Adrenal gland (tissue), 12 donors: ENCODE measurements around the gene AQP2. TPM values are rescaled to one million over a fixed set of nuclear protein-coding genes. Genes with fewer than 3 reads are reported as not detected.

Experiments
- DNase-seq, 7 donors: peaks; one replicate each; pipeline ENCODE4 v3.0.0-alpha.2; 2019 to 2020
- H3K27ac ChIP-seq, 5 donors: fragments of 200-600 bp; sonication (generic) in 4 of 5; 1 replicate in 3 of 5; 2 replicates in 2 of 5; pipeline versions ENCODE4 v1.5.1 to v1.8.0; 2016 to 2020; ENCODE audit warnings: mild to moderate bottlenecking in 1 of 5
- H3K27me3 ChIP-seq: fragments of 200-600 bp; 2 replicates; pipeline ENCODE4 v1.8.0; 2021
- H3K36me3 ChIP-seq, 2 donors: fragments of 200-600 bp; replicated peaks in 1 of 2; 1 replicate in 1 of 2; 2 replicates in 1 of 2; pipeline versions ENCODE4 v1.5.1 to v1.8.0; 2018 to 2022
- H3K4me1 ChIP-seq, 2 donors: fragments of 200-600 bp; replicated peaks in 1 of 2; 1 replicate in 1 of 2; 2 replicates in 1 of 2; pipeline versions ENCODE4 v1.5.1 to v1.8.0; 2018 to 2021
- H3K4me3 ChIP-seq, 4 donors: fragments of 200-600 bp; sonication (generic) in 3 of 4; one replicate each; pipeline ENCODE4 v1.5.1; 2016 to 2018
- H3K9me3 ChIP-seq, 3 donors: fragments of 200-600 bp; sonication (generic) in 1 of 3; replicated peaks in 1 of 3; 1 replicate in 2 of 3; 2 replicates in 1 of 3; pipeline versions ENCODE4 v1.5.1 to v1.8.0; 2016 to 2021
- POLR2A ChIP-seq, 2 donors: fragments of 450-650 bp; IDR thresholded peaks; one replicate each; pipeline ENCODE4 v1.6.1; 2017; ENCODE audit warnings: antibody characterized with exemption in 2 of 2, mild to moderate bottlenecking in 2 of 2, moderate library complexity in 1 of 2
- WGBS, 4 donors: extraction: QIAGEN DNeasy Blood & Tissue Kit in 2 of 4; methylation state at CpG; one replicate each; pipeline versions ENCODE4 v1.1.5 to v1.1.7; 2013 to 2017; 5-methylcytosine and 5-hydroxymethylcytosine counted together
- intact Hi-C, 2 donors: fragments of 100-400 bp; cut with DNase I; formaldehyde crosslinking; loops; one replicate each; pipeline versions ENCODE4 v1.14.1 to v1.15.0; 2022 to 2023
- polyA plus RNA-seq, 3 donors: library from polyadenylated mRNA; stranded (reverse); fragments of 200-250 nt in 2 of 3; fragments of 350-450 nt in 1 of 3; fragmentation: Illumina TruSeq in 1 of 3; extraction: RNeasy Lipid Tissue Mini Kit (QIAGEN cat#74804) in 1 of 3; gene quantifications; one replicate each; pipeline ENCODE4 v1.2.3, GENCODE V29; 2013 to 2014
- total RNA-seq, 9 donors: library from RNA; depleted of rRNA in 4 of 9; stranded (reverse); fragments of >200 nt in 4 of 9; fragments of 120-200 nt in 1 of 9; fragmentation: NEBNext Ultra II Directional in 1 of 9; extraction: Animal tissue kit (Norgen Biotek cat#: 25700) in 1 of 9; gene quantifications; one replicate each; pipeline versions ENCODE4 v1.1.0 to v1.2.4, GENCODE V29; 2013 to 2023
- TF ChIP-seq, protein P1 (sequence below), 6 experiments: fragments of 450-650 bp in 4 of 6; fragments of 200-600 bp in 2 of 6; sonication (generic) in 1 of 6; IDR thresholded peaks; 1 replicate in 5 of 6; 2 replicates in 1 of 6; pipeline versions ENCODE4 v1.5.1 to v1.8.0; 2016 to 2021; ENCODE audit warnings: antibody characterized with exemption in 6 of 6, mild to moderate bottlenecking in 2 of 6, moderate library complexity in 1 of 6
- donor health status: healthy with polysubstance abuse.
- donor health status: Bipolar disorder and iron deficiency.
- donor health status: DM: yes; HTN: yes; CAD: no.
- donor health status: DM: no; HTN: no; CAD: no.
- donor health status: DM: no; HTN: no; CAD: no.
- donor health status: DM: yes; HTN: yes; CAD: no.

The AQP2 gene
- total and polyA plus RNA-seq, 12 donors = 0.10 to 81.0 (median 2.4) TPM; not detected in 1

DNA sequence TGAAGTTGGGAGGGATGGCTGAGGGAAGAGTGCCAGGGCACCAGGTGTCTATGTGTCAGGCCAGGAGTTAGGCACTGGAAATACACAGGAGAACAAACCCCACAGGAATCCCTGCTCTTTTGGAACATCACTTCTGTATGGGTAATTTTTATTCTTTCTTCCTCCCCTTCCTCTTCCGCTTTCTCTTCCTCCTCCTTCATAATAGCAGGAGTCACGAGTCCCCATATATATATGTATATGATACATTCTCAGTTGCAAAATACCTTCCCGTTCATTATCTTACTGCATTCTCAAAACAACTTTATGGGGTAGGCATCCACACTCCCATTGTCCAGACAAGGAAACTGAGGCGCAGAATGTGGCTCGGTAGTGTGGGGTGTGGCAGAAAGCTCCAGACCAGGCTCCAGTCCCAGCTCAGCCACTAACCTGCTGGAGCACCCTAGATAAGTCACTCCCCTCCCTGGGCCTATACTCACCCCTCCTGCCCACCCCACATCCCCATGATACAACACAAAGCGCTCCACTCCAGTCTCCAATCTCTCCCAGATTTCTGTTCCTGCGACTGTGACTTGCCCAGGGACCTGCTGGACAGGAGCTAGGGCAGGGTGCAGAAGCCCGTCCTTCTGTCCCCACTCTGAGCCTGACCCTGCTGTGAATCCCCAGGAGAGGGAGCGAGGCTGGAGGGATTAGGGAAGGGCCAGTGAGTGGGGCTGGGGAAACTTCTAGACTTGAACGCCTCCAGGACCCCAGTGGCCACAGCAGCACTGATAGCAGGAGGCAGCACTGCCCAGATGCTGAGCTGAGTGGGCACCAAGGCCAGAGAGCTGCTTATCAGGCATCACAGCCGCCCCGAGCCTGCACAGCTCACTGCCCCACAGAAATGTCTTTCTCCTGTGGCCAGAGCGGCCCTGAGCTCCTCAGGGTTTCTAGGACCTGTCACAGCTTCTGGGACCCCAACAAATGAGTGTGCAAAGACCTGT lies 1.4 kb upstream of the AQP2 start:
- H3K4me3 ChIP-seq = no peak overlapping the region
- H3K36me3 ChIP-seq = no peaks in the 10 kb centered on the region
- no peaks in the 10 kb centered on the region for H3K9me3 ChIP-seq
- no peak overlapping the region for H3K27ac ChIP-seq
- DNase-seq = no peak
- peaks cover 0 to 35% of the 10 kb centered on the region in 2 donors for H3K4me1 ChIP-seq
- WGBS, 4 donors = 77 to 91% (median 78%) methylated on average over 9 to 13 of the region's 13 CpGs
- H3K27me3 ChIP-seq = no peaks in the 10 kb centered on the region
- no peak for TF ChIP-seq POLR2A (IDR thresholded peaks at IDR 0.05)
- TF ChIP-seq, protein P1, sequence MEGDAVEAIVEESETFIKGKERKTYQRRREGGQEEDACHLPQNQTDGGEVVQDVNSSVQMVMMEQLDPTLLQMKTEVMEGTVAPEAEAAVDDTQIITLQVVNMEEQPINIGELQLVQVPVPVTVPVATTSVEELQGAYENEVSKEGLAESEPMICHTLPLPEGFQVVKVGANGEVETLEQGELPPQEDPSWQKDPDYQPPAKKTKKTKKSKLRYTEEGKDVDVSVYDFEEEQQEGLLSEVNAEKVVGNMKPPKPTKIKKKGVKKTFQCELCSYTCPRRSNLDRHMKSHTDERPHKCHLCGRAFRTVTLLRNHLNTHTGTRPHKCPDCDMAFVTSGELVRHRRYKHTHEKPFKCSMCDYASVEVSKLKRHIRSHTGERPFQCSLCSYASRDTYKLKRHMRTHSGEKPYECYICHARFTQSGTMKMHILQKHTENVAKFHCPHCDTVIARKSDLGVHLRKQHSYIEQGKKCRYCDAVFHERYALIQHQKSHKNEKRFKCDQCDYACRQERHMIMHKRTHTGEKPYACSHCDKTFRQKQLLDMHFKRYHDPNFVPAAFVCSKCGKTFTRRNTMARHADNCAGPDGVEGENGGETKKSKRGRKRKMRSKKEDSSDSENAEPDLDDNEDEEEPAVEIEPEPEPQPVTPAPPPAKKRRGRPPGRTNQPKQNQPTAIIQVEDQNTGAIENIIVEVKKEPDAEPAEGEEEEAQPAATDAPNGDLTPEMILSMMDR (IDR thresholded peaks at IDR 0.05) = no peak
- intact Hi-C loops = no loop called here

DNA sequence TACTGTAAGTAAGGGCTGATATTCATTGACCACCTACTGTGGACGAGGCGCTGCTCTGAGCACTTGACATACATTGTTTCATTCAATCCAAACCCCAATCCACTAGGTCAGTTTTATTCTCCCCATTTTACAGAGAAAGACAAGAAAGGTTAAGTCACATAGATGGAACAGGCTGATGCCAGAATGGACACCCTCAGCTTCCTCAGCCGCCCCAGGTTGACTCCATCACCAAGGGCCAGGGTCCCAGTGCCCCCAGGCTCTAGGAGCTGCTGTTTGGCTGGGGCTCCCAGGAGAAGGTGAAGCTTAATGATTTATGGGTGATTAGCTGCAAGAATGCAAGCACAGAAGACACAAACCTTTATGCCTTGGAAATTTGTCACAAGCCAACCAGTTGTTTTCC lies 671 bp upstream of the AQP2 start:
- intact Hi-C loops = no loop called here
- Histone ChIP-seq H3K27me3 (peaks cover 2% of the 10 kb centered on the region), H3K4me3 (no peak overlapping the region), H3K27ac (peak overlapping the region in 1 of 5 donors; percentile 34), H3K4me1 (peaks cover 0 to 30% of the 10 kb centered on the region in 2 donors), H3K36me3 (no peaks in the 10 kb centered on the region), H3K9me3 (no peaks in the 10 kb centered on the region)
- no peak for DNase-seq
- 88 to 98% (median 92%) methylated on average over 3 of the region's 3 CpGs for WGBS, 4 donors
- TF ChIP-seq, protein P1 (IDR thresholded peaks at IDR 0.05) = no peak
- TF ChIP-seq POLR2A (IDR thresholded peaks at IDR 0.05) = no peak

DNA sequence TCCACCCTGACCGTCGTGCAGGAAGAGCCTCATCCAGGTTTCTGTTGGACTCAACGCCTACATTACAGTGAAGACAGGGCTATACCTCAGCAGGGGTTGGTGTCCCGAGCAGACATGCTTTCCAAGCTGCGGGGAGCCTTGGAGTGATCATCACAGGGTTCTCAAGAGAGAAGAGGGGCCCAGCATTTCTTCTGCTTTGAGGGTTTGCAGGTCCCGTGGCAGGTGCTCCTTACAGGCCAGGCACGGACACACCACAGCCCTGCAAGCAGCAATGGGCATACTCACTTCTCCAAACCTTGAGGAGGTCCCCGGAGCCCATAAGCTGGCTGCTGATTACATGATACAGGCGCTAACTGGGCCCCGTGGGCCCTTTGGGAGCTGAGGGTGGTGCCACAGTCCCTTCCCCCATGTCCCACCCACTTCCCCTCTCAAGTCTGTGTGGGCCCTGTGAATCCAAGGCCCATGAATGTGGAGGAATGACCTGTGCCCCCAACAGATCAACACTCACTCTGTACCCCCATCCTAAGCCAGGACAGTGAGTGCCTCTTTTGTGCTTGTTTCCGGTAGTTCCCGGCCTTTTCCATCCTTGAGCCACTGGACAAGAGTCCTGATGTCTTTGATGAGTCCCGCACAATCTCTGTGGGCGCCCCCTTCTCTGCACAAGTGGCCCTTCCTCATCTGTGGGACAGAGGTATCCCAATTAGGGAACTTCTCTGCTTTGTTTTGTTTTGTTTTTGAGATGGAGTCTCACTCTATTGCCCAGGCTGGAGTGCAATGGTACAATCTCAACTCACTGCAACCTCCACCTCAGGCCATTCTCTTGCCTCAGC lies 1.1 kb downstream of the AQP2 start:
- no peak for DNase-seq
- no peaks in the 10 kb centered on the region for H3K36me3 ChIP-seq
- no peak overlapping the region for H3K4me3 ChIP-seq
- no peak overlapping the region for H3K27ac ChIP-seq
- no peaks in the 10 kb centered on the region for H3K9me3 ChIP-seq
- TF ChIP-seq, protein P1 (IDR thresholded peaks at IDR 0.05) = no peak
- WGBS, 4 donors = 84 to 89% (median 86%) methylated on average over 10 to 14 of the region's 14 CpGs
- peaks cover 0 to 20% of the 10 kb centered on the region in 2 donors for H3K4me1 ChIP-seq
- peaks cover 12% of the 10 kb centered on the region for H3K27me3 ChIP-seq
- intact Hi-C loops = no loop called here

DNA sequence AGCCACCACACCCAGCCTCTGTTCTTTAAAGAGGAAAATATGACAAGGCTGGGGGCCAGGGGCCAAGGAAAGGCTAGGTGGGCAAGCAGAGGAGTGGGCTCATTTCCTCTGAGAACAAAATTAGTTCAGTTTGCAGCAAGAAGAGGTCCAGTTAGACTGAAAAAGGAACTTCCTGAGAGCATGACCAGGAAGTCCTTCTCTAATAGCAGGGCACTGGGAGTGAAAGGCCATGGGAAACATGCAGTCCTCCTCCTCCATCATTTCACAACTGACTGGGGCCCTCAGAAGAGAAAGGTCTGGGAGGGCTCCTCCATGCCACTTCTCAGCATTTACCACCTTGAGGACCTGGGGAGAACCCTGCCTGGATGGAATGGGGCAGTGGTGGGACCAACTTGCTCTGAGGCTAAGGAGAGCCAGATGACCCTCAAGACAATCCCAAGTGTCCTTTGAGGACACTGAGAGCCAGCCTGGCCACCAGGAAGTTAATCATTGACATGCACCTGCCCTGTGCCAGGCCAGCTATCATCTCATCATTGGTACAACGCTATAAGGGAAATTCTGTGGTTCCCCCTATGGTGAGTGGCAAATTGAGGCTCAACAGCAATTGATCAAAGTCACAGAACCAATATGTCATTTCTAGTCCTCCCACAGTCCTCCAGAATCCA lies 2.0 kb downstream of the AQP2 start:
- Histone ChIP-seq H3K4me3 (no peak overlapping the region), H3K27ac (no peak overlapping the region), H3K9me3 (no peaks in the 10 kb centered on the region), H3K36me3 (no peaks in the 10 kb centered on the region), H3K27me3 (peaks cover 12% of the 10 kb centered on the region), H3K4me1 (peaks cover 0 to 20% of the 10 kb centered on the region in 2 donors)
- WGBS, 4 donors = 86 to 100% (median 93%) methylated on average over 1 of the region's 1 CpG
- intact Hi-C loops = no loop called here
- no peak for DNase-seq
- TF ChIP-seq, protein P1 (IDR thresholded peaks at IDR 0.05) = no peak
